ENCODE measurements around the gene LCNL1.

- TF ChIP-seq, protein P1, sequence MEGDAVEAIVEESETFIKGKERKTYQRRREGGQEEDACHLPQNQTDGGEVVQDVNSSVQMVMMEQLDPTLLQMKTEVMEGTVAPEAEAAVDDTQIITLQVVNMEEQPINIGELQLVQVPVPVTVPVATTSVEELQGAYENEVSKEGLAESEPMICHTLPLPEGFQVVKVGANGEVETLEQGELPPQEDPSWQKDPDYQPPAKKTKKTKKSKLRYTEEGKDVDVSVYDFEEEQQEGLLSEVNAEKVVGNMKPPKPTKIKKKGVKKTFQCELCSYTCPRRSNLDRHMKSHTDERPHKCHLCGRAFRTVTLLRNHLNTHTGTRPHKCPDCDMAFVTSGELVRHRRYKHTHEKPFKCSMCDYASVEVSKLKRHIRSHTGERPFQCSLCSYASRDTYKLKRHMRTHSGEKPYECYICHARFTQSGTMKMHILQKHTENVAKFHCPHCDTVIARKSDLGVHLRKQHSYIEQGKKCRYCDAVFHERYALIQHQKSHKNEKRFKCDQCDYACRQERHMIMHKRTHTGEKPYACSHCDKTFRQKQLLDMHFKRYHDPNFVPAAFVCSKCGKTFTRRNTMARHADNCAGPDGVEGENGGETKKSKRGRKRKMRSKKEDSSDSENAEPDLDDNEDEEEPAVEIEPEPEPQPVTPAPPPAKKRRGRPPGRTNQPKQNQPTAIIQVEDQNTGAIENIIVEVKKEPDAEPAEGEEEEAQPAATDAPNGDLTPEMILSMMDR (conservative IDR thresholded peaks at IDR 0.05): no peak
- no peak for TF ChIP-seq EZH2 (IDR thresholded peaks at IDR 0.05; ENCODE audit: low read depth)
Measured at GRCh38 chr9:137017071-137017470, 34.3 kb downstream of the LCNL1 start.
